Mesodermal cell (in vitro differentiated cells): ENCODE results near the gene RAE1.

Experiments used
- H3K27ac ChIP-seq: 2 replicates; pipeline ENCODE4 v1.7.0; 2013; ENCODE audit warnings: mild to moderate bottlenecking, low read depth, low read length, moderate library complexity; ENCODE audit not compliant: severe bottlenecking
- H3K36me3 ChIP-seq: 2 replicates; pipeline ENCODE4 v1.7.1; 2013; ENCODE audit warnings: mild to moderate bottlenecking, low read length, moderate library complexity; ENCODE audit not compliant: control insufficient read depth, insufficient read depth
- H3K4me1 ChIP-seq: one replicate; pipeline ENCODE4 v1.7.1; 2013; ENCODE audit warnings: mild to moderate bottlenecking, low read length; ENCODE audit not compliant: insufficient read depth, control insufficient read depth, poor library complexity, severe bottlenecking
- H3K4me3 ChIP-seq: 2 replicates; pipeline ENCODE4 v1.7.0; 2013; ENCODE audit warnings: low read length, control low read depth, mild to moderate bottlenecking; ENCODE audit not compliant: insufficient read depth, poor library complexity, severe bottlenecking; ENCODE audit errors: extremely low read depth
- H3K9me3 ChIP-seq: 2 replicates; pipeline ENCODE4 v1.7.1; 2013; ENCODE audit warnings: mild to moderate bottlenecking, low read length, moderate library complexity; ENCODE audit not compliant: control insufficient read depth
- WGBS, 2 experiments: methylation state at CpG; one replicate each; pipeline ENCODE4 v1.1.5; 2013; ENCODE audit warnings: missing lambda C conversion rate in 2 of 2; ENCODE audit not compliant: insufficient coverage in 2 of 2; 5-methylcytosine and 5-hydroxymethylcytosine counted together

Gene RAE1

DNA sequence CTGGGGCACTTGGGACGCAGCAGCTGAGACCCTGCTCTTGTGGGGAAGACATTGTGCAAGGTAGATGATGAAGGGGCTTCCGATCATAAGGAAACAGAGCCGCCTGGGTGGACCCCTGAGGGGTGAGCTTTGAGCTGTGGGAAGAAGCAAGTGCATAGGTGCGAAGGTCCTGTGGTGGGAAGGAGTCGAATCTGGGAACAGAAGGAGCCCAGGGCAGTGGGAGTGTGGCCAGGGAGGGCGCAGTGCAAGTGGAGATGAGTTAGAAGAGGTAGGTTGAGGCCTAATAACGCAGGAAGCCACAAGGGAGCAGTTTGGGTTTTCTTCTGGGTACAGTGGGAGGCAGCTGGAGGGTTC lies 50.5 kb downstream of the RAE1 start:
- Histone ChIP-seq H3K9me3 (no peaks in the 10 kb centered on the region), H3K4me3 (no peak overlapping the region), H3K4me1 (peaks cover 30% of the 10 kb centered on the region), H3K36me3 (peaks cover 75% of the 10 kb centered on the region), H3K27ac (no peak overlapping the region)
- 93 to 98% methylated on average over 7 of the region's 7 CpGs for WGBS, 2 experiments

- no peak overlapping the region for H3K4me3 ChIP-seq
- 97 to 98% methylated on average over 29 to 32 of the region's 32 CpGs for WGBS, 2 experiments
- peaks cover 74% of the 10 kb centered on the region for H3K36me3 ChIP-seq
- peaks cover 22% of the 10 kb centered on the region for H3K4me1 ChIP-seq
- no peak overlapping the region for H3K27ac ChIP-seq
- H3K9me3 ChIP-seq: no peaks in the 10 kb centered on the region
Observed at GRCh38 chr20:57402206-57403125, 51.4 kb downstream of the RAE1 start.

- H3K36me3 ChIP-seq: peaks cover 75% of the 10 kb centered on the region
Observed at GRCh38 chr20:57403216-57403615, 52.2 kb downstream of the RAE1 start.

DNA sequence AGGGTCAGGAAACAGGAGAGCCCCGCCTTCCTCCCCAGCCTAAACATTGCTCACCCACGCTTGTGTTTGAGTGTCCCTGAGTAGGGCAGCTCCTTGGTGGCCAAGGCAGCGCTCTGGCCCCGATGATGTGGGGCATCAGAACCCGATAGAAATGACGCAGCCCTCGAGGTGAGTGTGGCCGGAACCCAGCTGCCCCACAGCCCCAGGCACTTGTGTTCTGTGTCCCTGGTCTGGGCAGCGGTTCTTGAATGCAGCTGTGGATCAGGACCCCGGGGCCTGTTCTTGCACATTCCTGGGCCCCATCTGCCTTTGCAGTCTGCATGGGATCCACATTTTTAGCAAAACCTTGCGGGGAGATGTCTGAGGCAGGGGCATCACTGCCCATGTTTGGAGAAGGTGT lies 53.0 kb downstream of the RAE1 start:
- H3K27ac ChIP-seq: no peak overlapping the region
- H3K9me3 ChIP-seq: no peaks in the 10 kb centered on the region
- 93 to 97% methylated on average over 11 of the region's 11 CpGs for WGBS, 2 experiments
- H3K4me3 ChIP-seq: no peak overlapping the region
- peaks cover 9% of the 10 kb centered on the region for H3K4me1 ChIP-seq
- peaks cover 75% of the 10 kb centered on the region for H3K36me3 ChIP-seq

More at GRCh38 chr20:57403216-57403615, 52.2 kb downstream of the RAE1 start:
- Histone ChIP-seq H3K9me3 (no peaks in the 10 kb centered on the region), H3K4me3 (no peak overlapping the region), H3K4me1 (peaks cover 16% of the 10 kb centered on the region), H3K27ac (no peak overlapping the region)
- WGBS, 2 experiments: 95% methylated on average over 9 to 10 of the region's 10 CpGs

DNA sequence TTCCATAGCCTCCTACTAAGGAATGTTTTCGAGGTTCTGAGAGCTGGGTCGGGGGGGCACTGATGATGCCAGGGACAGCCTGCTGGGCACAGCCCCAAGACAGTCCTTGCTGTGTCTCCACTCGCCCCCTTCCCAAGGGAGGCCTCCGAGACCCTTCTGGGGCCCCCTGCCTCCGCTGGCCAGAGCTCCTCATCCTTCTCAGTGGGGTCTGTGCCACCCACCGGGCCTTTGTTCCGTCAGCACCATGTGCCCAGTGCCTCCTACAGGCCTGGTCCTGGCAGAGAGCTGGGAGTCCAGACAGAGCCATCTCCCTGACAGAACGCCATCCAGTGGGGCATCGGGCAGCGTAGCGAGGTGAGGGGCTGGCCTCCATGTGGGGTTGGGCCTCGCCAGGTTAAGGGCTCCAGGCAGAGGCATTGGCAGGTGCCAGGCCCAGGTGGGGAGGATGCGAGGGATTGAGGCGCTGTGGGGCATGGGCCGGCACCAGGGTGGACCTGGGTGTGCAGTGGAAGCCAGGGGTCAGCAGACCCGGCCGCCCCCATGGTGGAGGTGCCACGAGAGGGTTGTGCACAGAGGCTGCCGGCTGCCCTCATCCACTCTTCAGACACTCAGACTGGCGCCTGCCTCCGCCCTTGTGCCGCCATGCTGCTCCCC lies 53.5 kb downstream of the RAE1 start:
- 95 to 97% methylated on average over 13 to 22 of the region's 22 CpGs for WGBS, 2 experiments
- no peak overlapping the region for H3K4me3 ChIP-seq
- H3K36me3 ChIP-seq: peaks cover 76% of the 10 kb centered on the region
- peaks cover 9% of the 10 kb centered on the region for H3K4me1 ChIP-seq
- H3K27ac ChIP-seq: no peak overlapping the region
- no peaks in the 10 kb centered on the region for H3K9me3 ChIP-seq

DNA sequence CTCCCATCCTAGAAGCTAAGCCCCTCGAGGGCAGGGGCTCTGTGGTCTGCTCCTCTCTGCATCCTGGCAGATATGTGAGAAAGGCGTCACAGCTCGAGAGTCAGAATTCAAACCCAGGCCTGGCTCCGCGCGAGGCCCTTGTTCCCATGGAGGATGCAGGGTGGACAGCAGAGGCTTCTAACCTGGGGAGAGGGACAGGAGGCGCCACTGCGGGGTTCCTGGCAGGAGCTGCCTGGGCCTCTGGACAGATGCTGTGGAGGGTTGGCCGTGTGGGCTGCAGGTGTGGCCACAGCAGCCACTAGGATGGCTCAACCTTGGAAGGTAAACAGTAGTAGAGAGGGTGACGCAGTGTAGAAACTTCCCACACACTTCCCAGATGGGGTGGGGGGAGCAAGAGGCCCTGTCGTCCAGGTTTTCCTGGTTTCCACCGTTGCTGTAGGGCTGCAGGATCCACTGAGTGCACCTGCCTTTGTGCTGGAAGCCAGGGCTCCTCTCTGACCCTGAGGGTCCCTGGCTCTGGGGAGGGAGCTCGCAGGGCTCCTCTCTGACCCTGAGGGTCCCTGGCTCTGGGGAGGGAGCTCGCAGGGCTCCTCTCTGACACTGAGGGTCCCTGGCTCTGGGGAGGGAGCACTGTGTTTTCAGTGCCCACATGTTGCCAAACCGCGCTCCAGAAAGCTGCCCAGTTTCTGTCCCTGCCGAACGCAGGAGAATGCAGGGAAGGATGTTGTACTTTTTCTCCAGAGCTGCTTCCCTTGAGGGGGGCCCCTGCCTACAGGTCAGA lies 54.4 kb downstream of the RAE1 start:
- 90 to 91% methylated on average over 14 of the region's 18 CpGs for WGBS, 2 experiments
- H3K27ac ChIP-seq: no peak overlapping the region

GRCh38 chr20:57407541-57407956 lies 56.5 kb downstream of the RAE1 start:
- H3K4me1 ChIP-seq: peaks cover 5% of the 10 kb centered on the region
- H3K27ac ChIP-seq: no peak overlapping the region
- WGBS, 2 experiments: 96 to 97% methylated on average over 24 to 28 of the region's 29 CpGs
- peaks cover 50% of the 10 kb centered on the region for H3K36me3 ChIP-seq
- no peak overlapping the region for H3K4me3 ChIP-seq
- no peaks in the 10 kb centered on the region for H3K9me3 ChIP-seq

More for the DNA sequence above, 54.4 kb downstream of the RAE1 start:
- Histone ChIP-seq H3K36me3 (peaks cover 69% of the 10 kb centered on the region), H3K4me3 (no peak overlapping the region), H3K4me1 (peaks cover 5% of the 10 kb centered on the region), H3K9me3 (no peaks in the 10 kb centered on the region)

DNA sequence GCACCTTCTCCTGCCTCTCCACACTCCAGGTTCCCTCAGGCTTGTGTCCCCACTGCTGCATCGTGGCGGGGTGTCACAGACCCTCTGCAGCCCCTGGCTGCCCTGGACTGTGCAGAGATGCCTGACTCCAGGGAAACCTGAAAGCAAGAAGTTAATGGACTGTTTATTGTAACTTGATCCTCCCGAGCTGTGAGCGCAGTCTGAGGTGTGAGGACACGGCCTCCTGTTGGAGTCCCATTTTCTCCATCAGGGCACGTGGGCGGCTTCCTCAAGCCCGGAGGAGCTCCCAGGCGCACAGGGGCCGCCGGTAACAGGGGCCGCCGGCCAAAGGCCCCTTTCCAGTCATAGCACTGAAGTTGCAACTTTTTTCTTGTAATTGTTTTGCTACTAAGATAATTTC lies 57.1 kb downstream of the RAE1 start:
- H3K4me3 ChIP-seq: no peak overlapping the region
- no peaks in the 10 kb centered on the region for H3K9me3 ChIP-seq
- no peak overlapping the region for H3K27ac ChIP-seq
- H3K36me3 ChIP-seq: peaks cover 44% of the 10 kb centered on the region
- H3K4me1 ChIP-seq: peaks cover 5% of the 10 kb centered on the region
- 86 to 92% methylated on average over 12 of the region's 13 CpGs for WGBS, 2 experiments

DNA sequence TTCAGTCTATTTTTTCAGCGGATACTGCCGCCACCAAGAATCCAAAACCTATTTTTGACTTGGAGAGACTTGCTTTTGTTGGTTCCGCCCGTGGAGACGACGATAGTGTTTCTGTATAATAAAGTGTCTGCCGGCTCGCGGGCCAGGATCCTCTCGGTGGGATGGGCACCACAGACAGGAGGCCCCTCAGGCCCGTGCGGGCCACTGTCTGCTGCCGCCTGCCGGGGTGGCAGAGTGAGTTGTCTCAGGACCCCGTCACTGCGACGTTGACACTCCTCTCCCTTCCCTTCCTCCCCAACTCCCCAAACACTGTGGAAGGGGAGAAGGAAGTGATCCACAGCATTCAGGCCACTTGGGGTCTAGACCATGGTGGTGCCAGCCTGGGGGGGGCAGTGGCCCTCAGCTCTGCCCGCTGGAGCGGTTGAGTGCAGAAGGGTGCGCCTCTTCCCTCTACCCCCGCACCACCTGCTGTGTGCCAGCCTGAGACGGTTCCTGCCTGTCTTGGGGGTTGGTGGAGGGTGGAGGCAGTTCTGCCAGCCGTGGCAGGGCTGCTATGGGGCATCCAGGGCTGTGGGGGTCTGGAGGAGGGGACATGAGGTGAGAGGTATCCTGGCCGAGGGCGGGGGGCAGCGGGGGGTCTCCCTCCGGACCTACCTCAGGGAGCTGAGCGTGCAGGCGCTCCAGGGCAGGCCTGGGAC lies 57.6 kb downstream of the RAE1 start:
- no peak overlapping the region for H3K27ac ChIP-seq
- peaks cover 38% of the 10 kb centered on the region for H3K36me3 ChIP-seq
- H3K9me3 ChIP-seq: no peaks in the 10 kb centered on the region
- H3K4me1 ChIP-seq: peaks cover 5% of the 10 kb centered on the region
- no peak overlapping the region for H3K4me3 ChIP-seq
- WGBS, 2 experiments: 96 to 98% methylated on average over 10 to 11 of the region's 29 CpGs

- Histone ChIP-seq H3K4me1 (peaks cover 5% of the 10 kb centered on the region), H3K27ac (no peak overlapping the region), H3K36me3 (peaks cover 33% of the 10 kb centered on the region), H3K9me3 (no peaks in the 10 kb centered on the region), H3K4me3 (no peak overlapping the region)
- 94 to 97% methylated on average over 15 to 16 of the region's 16 CpGs for WGBS, 2 experiments
Observed at GRCh38 chr20:57409316-57409671, 58.2 kb downstream of the RAE1 start.
